Loucy (cell line): Measurements from ENCODE around the gene CELSR1.

Source experiments
- CTCF ChIP-seq: fragments of 200-600 bp; sonication (generic); conservative IDR thresholded peaks from 2 replicates; pipeline ENCODE4 v1.5.1; 2014; ENCODE audit warnings: mild to moderate bottlenecking, antibody characterized with exemption, low read length
- EZH2phosphoT487 ChIP-seq: fragments of 200-600 bp; IDR thresholded peaks from 2 replicates; pipeline ENCODE4 v1.6.1; 2018; ENCODE audit warnings: antibody characterized with exemption, mild to moderate bottlenecking, moderate library complexity, borderline replicate concordance

- TF ChIP-seq CTCF: no peak
- TF ChIP-seq EZH2phosphoT487: no peak
These were observed 10.4 kb upstream of the CELSR1 start for GRCh38 chr22:46547883-46548244.
